GM12878 (cell line): Measurements from ENCODE around the gene LTA. TPM values are rescaled to one million over a fixed set of nuclear protein-coding genes. Genes with fewer than 3 reads are reported as not detected.
A peak's percentile ranks its signal among the peaks of the same experiment; 100 is the strongest.

ENCODE experiments used
- ATAC-seq: fragments of 200-7000 bp; cut with Tn5 transposase; 3 replicates; pipeline ENCODE4 v1.9.1; 2020; ENCODE audit warnings: mild to moderate bottlenecking, moderate library complexity
- BruUV-seq: library from RNA; stranded (reverse); fragments of 400-500 nt; replicated peaks from 2 replicates; lab custom pipeline; 2021; lab: Mats Ljungman, UMichigan
- CTCF ChIA-PET: fragments of 300-600 bp; sonication (Branson Sonifier 250); formaldehyde crosslinking; extraction: SDS; loops from one replicate; lab custom pipeline; 2021; ENCODE audit warnings: inconsistent platforms; lab: Yijun Ruan, JAX
- POLR2A ChIA-PET: fragments of 350-600 bp; formaldehyde crosslinking; extraction: SDS; loops from one replicate; lab custom pipeline; 2021; ENCODE audit warnings: inconsistent platforms; lab: Charles Lee
- RAD21 ChIA-PET: fragments of 300-600 bp; sonication (Branson Sonifier 250); formaldehyde crosslinking; loops from one replicate; lab custom pipeline; 2023; ENCODE audit warnings: antibody characterized with exemption; ENCODE audit not compliant: unreplicated experiment; lab: Charles Lee
- SMC1A ChIA-PET: fragments of 300-600 bp; sonication (Branson Sonifier 250); formaldehyde crosslinking; loops from one replicate; lab custom pipeline; 2023; ENCODE audit not compliant: unreplicated experiment, uncharacterized antibody; lab: Charles Lee
- DNase-seq: peaks from one replicate; pipeline ENCODE4 v3.0.0-alpha.2; 2011; ENCODE audit warnings: low read depth, low spot score
- FAIRE-seq: peaks from 3 replicates; lab custom pipeline; 2011; peaks lifted over from hg19 to GRCh38; lab: Jason Lieb, UNC
- H2AFZ ChIP-seq: 2 replicates; pipeline ENCODE4 v1.6.0; 2011; ENCODE audit warnings: low read depth, low read length, control low read depth; ENCODE audit not compliant: control insufficient read depth
- H3K27ac ChIP-seq: 2 replicates; pipeline ENCODE4 v1.5.1; 2011; ENCODE audit warnings: control low read depth; ENCODE audit not compliant: control insufficient read depth, insufficient read depth
- H3K27me3 ChIP-seq, 2 experiments: replicated peaks in 1 of 2; 2 replicates each; pipeline versions ENCODE4 v1.6.0 to v1.6.1; 2011; ENCODE audit warnings: low read length in 1 of 2; ENCODE audit not compliant: control insufficient read depth in 2 of 2, insufficient read depth in 2 of 2
- H3K36me3 ChIP-seq, 2 experiments: 2 replicates each; pipeline ENCODE4 v1.5.1; 2011; ENCODE audit warnings: low read length in 1 of 2; ENCODE audit not compliant: control insufficient read depth in 2 of 2, insufficient read depth in 2 of 2
- H3K4me1 ChIP-seq: 2 replicates; pipeline ENCODE4 v1.6.1; 2011; ENCODE audit warnings: mild to moderate bottlenecking, low read length, moderate library complexity, mixed read lengths; ENCODE audit not compliant: control insufficient read depth, insufficient read depth
- H3K4me2 ChIP-seq: 2 replicates; pipeline ENCODE4 v1.6.0; 2011; ENCODE audit warnings: control low read depth; ENCODE audit not compliant: control insufficient read depth, insufficient read depth
- H3K4me3 ChIP-seq: fragments of 200-600 bp; sonication (generic); 2 replicates; pipeline ENCODE4 v1.5.1; 2016
- H3K79me2 ChIP-seq: 2 replicates; pipeline ENCODE4 v1.6.0; 2011; ENCODE audit warnings: low read length; ENCODE audit not compliant: control insufficient read depth, insufficient read depth
- H3K9ac ChIP-seq: 2 replicates; pipeline ENCODE4 v1.8.0; 2011; ENCODE audit warnings: low read length, control low read depth, mixed read lengths; ENCODE audit not compliant: control insufficient read depth, insufficient read depth
- H3K9me3 ChIP-seq: replicated peaks from 3 replicates; pipeline ENCODE4 v1.5.1; 2011; ENCODE audit warnings: mild to moderate bottlenecking, low read length; ENCODE audit not compliant: control insufficient read depth, insufficient read depth
- H4K20me1 ChIP-seq: 2 replicates; pipeline ENCODE4 v1.6.0; 2011; ENCODE audit not compliant: control insufficient read depth, insufficient read depth
- ATF7 ChIP-seq: fragments of 450-650 bp; IDR thresholded peaks from 2 replicates; pipeline ENCODE4 v1.6.1; 2016; ENCODE audit warnings: low read depth, mild to moderate bottlenecking
- EGR1 ChIP-seq, 2 experiments: IDR thresholded peaks; 1 replicate in 1 of 2; 2 replicates in 1 of 2; pipeline ENCODE4 v1.6.1; 2011 to 2012; ENCODE audit warnings: low read depth in 2 of 2, low read length in 2 of 2, borderline replicate concordance in 1 of 2, mild to moderate bottlenecking in 1 of 2, moderate library complexity in 1 of 2
- HDGF ChIP-seq: fragments of 450-650 bp; IDR thresholded peaks from 2 replicates; pipeline ENCODE4 v1.6.1; 2016; ENCODE audit warnings: antibody characterized with exemption
- SMARCA5 ChIP-seq: fragments of 450-650 bp; IDR thresholded peaks from 2 replicates; pipeline ENCODE4 v1.6.1; 2017; ENCODE audit warnings: mild to moderate bottlenecking
- STAT3 ChIP-seq: IDR thresholded peaks from 2 replicates; pipeline ENCODE4 v1.6.1; 2011; ENCODE audit warnings: low read depth, low read length, improper control_type of control experiment
- ZBED1 ChIP-seq: IDR thresholded peaks from 2 replicates; pipeline ENCODE4 v1.6.1; 2016; ENCODE audit warnings: borderline replicate concordance
- WGBS: methylation state at CpG from one replicate; pipeline ENCODE4 v1.1.6; 2016; ENCODE audit warnings: low lambda C conversion rate; ENCODE audit not compliant: insufficient replicate concordance, insufficient coverage; ENCODE audit errors: missing lambda C conversion rate; 5-methylcytosine and 5-hydroxymethylcytosine counted together
- in situ Hi-C: fragments of 300-500 bp; cut with MboI; formaldehyde crosslinking; loops from 9 replicates; pipeline ENCODE4 v1.14.3; 2018; ENCODE audit warnings: mixed read lengths
- intact Hi-C: fragments of 100-400 bp; cut with micrococcal nuclease; formaldehyde crosslinking; loops from one replicate; pipeline ENCODE4 v1.14.2; 2022; ENCODE audit not compliant: unreplicated experiment
- polyA plus RNA-seq, 11 experiments: library from polyadenylated mRNA; depleted of rRNA in 4 of 11; unstranded in 6 of 11; stranded (reverse) in 5 of 11; fragments of >200 nt; fragmentation: Nextera tagmentation in 4 of 11; fragmentation: Illumina TruSeq in 1 of 11; extraction: Ambion mirVana in 4 of 11; extraction: Trizol in 1 of 11; gene quantifications; 1 replicate in 1 of 11; 2 replicates in 10 of 11; pipeline versions ENCODE4 v1.2.1 to v1.2.3, GENCODE V29; 2011 to 2016; ENCODE audit warnings: inconsistent platforms in 2 of 11, missing spikeins in 2 of 11, low read depth in 1 of 11
- total RNA-seq, 4 experiments: library from RNA; depleted of rRNA in 3 of 4; stranded (reverse); fragments of >200 nt in 3 of 4; fragmentation: Illumina TruSeq in 1 of 4; extraction: Trizol in 1 of 4; gene quantifications; 2 replicates each; pipeline versions ENCODE4 v1.2.1 to v1.2.3, GENCODE V29; 2013 to 2021

Gene LTA
- total and polyA plus RNA-seq, 10 of the 15 experiments (the other 5 are each of a cell fraction or from before 2014, with no cell fraction given), result 27.5 to 100 (median 75.1) TPM

GRCh38 chr6:31580438-31580740 lies 8.3 kb downstream of the LTA start:
- Histone ChIP-seq H3K4me3 (peak overlapping the region; percentile 93), H3K27ac (peak overlapping the region; percentile 91), H2AFZ (peak overlapping the region; percentile 76), H3K9ac (peak overlapping the region; percentile 90), H3K9me3 (no peaks in the 10 kb centered on the region), H3K36me3 (peaks cover 0 to 7% of the 10 kb centered on the region in 2 experiments; a peak in 2 of 4 replicates), H4K20me1 (no peaks in the 10 kb centered on the region), H3K79me2 (peaks cover 69% of the 10 kb centered on the region), H3K4me2 (peak overlapping the region; percentile 95), H3K4me1 (peaks cover 35% of the 10 kb centered on the region), H3K27me3 (no peaks in the 10 kb centered on the region)
- ChIA-PET SMC1A (interaction anchor here (0.8 to 45.5 kb wide), 5 partner anchors 15 to 81 kb away, joined by 4 to 1989 read pairs (median 8); partner anchors contain the start of genes AIF1, ATP6V1G2, DDX39B and LTA), POLR2A (interaction anchor here (0.6 to 17.1 kb wide), 8 partner anchors 9 to 282 kb away, joined by 3 to 282 read pairs (median 85); partner anchors contain the start of genes ATP6V1G2, LTA, NCR3 and NEU1), RAD21 (interaction anchor here (0.8 to 17.5 kb wide), 8 partner anchors 8 to 250 kb away, joined by 3 to 620 read pairs (median 5); partner anchors contain the start of genes ATP6V1G2, LTA, NCR3 and NFKBIL1), CTCF (interaction anchor here (0.9 to 31.0 kb wide), 9 partner anchors 13 to 250 kb away, joined by 3 to 2098 read pairs (median 5); partner anchors contain the start of genes AIF1, ATP6V1G2, DDX39B and LST1)
- ATAC-seq (no peak), FAIRE-seq (no peak), DNase-seq (no peak)
- WGBS, result 12% methylated on average over 11 of the region's 11 CpGs
- TF ChIP-seq EGR1 (IDR thresholded peaks at IDR 0.05; ENCODE audit: borderline replicate concordance in 1 of 2, low read depth in 2 of 2, low read length in 2 of 2), result no peak
- no peak for TF ChIP-seq ATF7
- peak; percentile 11; the same call in 1 of the 2 replicates for TF ChIP-seq HDGF
- no peak for TF ChIP-seq SMARCA5
- 0 out of 2 replicates have a peak, but pooled peaks have one; percentile 41 for TF ChIP-seq ZBED1
- TF ChIP-seq STAT3, result no peak
- no TSS peak for BruUV-seq
- intact Hi-C loops (loop anchor here (1.0 to 2.0 kb wide), 3 partner anchors 18 to 30 kb away; no protein-coding TSS in a partner anchor), in situ Hi-C loops (no loop called here)
